Kidney (tissue), 14 donors: ENCODE data around the gene CCDC141. TPM values are rescaled to one million over a fixed set of nuclear protein-coding genes. Genes with fewer than 3 reads are reported as not detected.
"Not testable (repeated sequence)": the region's sequence is repeated elsewhere in the genome, so short reads cannot be mapped to it uniquely, and the experiment has no call there.

ENCODE experiments used
- DNase-seq, 5 donors: peaks; one replicate each; pipeline ENCODE4 v3.0.0-alpha.2; 2013 to 2020
- FAIRE-seq: peaks from 2 replicates; lab custom pipeline; 2012; peaks lifted over from hg19 to GRCh38; lab: Jason Lieb, UNC
- H3K27ac ChIP-seq, 2 donors: one replicate each; pipeline ENCODE4 v1.7.0; 2013; ENCODE audit warnings: low read depth in 2 of 2, low read length in 2 of 2, inconsistent platforms in 1 of 2
- H3K27me3 ChIP-seq: one replicate; pipeline ENCODE4 v1.7.1; 2013; ENCODE audit warnings: low read length, inconsistent platforms; ENCODE audit not compliant: control insufficient read depth, insufficient read depth
- H3K36me3 ChIP-seq, 3 donors: one replicate each; pipeline versions ENCODE4 v1.7.0 to v1.7.1; 2013; ENCODE audit warnings: low read length in 3 of 3, control low read depth in 1 of 3, inconsistent platforms in 1 of 3; ENCODE audit not compliant: insufficient read depth in 3 of 3, control insufficient read depth in 2 of 3
- H3K4me1 ChIP-seq, 3 donors: one replicate each; pipeline versions ENCODE4 v1.7.0 to v1.7.1; 2013; ENCODE audit warnings: low read length in 3 of 3, inconsistent platforms in 1 of 3, low read depth in 1 of 3; ENCODE audit not compliant: control insufficient read depth in 2 of 3, insufficient read depth in 2 of 3
- H3K4me3 ChIP-seq, 3 donors: one replicate each; pipeline versions ENCODE4 v1.7.0 to v1.8.1; 2013; ENCODE audit warnings: low read length in 3 of 3, control low read depth in 1 of 3, inconsistent platforms in 1 of 3
- H3K9ac ChIP-seq, 3 donors: one replicate each; pipeline versions ENCODE4 v1.7.0 to v1.7.1; 2013; ENCODE audit warnings: low read length in 3 of 3, control low read depth in 1 of 3, inconsistent platforms in 1 of 3
- H3K9me3 ChIP-seq, 3 donors: one replicate each; pipeline versions ENCODE4 v1.7.0 to v1.7.1; 2013; ENCODE audit warnings: low read length in 3 of 3, control low read depth in 1 of 3, inconsistent platforms in 1 of 3; ENCODE audit not compliant: control insufficient read depth in 2 of 3, insufficient read depth in 1 of 3
- intact Hi-C: fragments of 100-400 bp; cut with DNase I; formaldehyde crosslinking; loops from one replicate; pipeline ENCODE4 v1.11.1; 2022
- polyA plus RNA-seq: library from polyadenylated mRNA; stranded (reverse); fragments of 350-450 nt; fragmentation: Illumina TruSeq; extraction: RNeasy Lipid Tissue Mini Kit (QIAGEN cat#74804); gene quantifications from one replicate; pipeline ENCODE4 v1.2.3, GENCODE V29; 2014; ENCODE audit warnings: low read depth, low replicate concordance; ENCODE audit not compliant: insufficient read depth
- total RNA-seq: library from RNA; stranded (reverse); fragmentation: NEBNext Ultra II Directional; extraction: Animal tissue kit (Norgen Biotek cat#: 25700); gene quantifications from one replicate; pipeline ENCODE4 v1.2.1, GENCODE V29; 2021
- TF ChIP-seq, protein P1 (sequence below): IDR thresholded peaks from 3 replicates; pipeline ENCODE4 v1.5.1; 2012; ENCODE audit warnings: mild to moderate bottlenecking, moderate library complexity, borderline replicate concordance; ENCODE audit not compliant: insufficient read depth; ENCODE audit errors: extremely low read depth
- donor health status: control.
- donor health status: control.
- donor health status: control.
- donor health status: control.
- donor health status: control.
- donor health status: DM: yes; HTN: yes; CAD: no.
- donor health status: Normal renal cell carcinoma (clear cell type).

The CCDC141 gene
- total and polyA plus RNA-seq, 2 donors from 2014 or later = 3.0 TPM; not detected in 1

DNA sequence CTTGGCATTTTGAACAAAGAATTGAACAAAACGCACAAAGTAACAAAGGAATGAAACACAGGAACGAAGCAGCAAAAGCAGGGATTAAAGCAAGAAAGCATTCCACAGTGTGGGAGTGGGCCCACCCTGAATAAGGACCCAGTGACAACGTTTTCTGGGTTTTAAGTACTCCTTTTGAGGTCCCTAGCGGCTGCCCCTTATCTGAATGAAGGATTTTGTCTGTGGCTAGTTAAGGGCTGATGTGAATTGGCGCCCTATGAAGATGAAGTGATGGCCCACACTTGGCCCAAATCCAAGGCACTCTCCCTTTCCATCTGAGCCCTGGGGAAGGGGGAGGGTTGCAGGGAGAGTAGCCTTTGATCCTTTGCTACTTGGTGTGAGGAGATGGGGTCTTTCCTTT is 7.8 kb upstream of the CCDC141 start:
- TF ChIP-seq, protein P1, sequence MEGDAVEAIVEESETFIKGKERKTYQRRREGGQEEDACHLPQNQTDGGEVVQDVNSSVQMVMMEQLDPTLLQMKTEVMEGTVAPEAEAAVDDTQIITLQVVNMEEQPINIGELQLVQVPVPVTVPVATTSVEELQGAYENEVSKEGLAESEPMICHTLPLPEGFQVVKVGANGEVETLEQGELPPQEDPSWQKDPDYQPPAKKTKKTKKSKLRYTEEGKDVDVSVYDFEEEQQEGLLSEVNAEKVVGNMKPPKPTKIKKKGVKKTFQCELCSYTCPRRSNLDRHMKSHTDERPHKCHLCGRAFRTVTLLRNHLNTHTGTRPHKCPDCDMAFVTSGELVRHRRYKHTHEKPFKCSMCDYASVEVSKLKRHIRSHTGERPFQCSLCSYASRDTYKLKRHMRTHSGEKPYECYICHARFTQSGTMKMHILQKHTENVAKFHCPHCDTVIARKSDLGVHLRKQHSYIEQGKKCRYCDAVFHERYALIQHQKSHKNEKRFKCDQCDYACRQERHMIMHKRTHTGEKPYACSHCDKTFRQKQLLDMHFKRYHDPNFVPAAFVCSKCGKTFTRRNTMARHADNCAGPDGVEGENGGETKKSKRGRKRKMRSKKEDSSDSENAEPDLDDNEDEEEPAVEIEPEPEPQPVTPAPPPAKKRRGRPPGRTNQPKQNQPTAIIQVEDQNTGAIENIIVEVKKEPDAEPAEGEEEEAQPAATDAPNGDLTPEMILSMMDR = no peak
- Histone ChIP-seq H3K4me3 (no peak overlapping the region), H3K4me1 (peaks cover 0 to 10% (median 6%) of the 10 kb centered on the region in 3 donors), H3K9ac (no peak overlapping the region), H3K9me3 (no peaks in the 10 kb centered on the region), H3K27ac (peak overlapping the region in 1 of 2 donors; percentile 29), H3K27me3 (no peaks in the 10 kb centered on the region), H3K36me3 (no peaks in the 10 kb centered on the region)
- intact Hi-C loops = no loop called here
- FAIRE-seq (no peak), DNase-seq (no peak)

DNA sequence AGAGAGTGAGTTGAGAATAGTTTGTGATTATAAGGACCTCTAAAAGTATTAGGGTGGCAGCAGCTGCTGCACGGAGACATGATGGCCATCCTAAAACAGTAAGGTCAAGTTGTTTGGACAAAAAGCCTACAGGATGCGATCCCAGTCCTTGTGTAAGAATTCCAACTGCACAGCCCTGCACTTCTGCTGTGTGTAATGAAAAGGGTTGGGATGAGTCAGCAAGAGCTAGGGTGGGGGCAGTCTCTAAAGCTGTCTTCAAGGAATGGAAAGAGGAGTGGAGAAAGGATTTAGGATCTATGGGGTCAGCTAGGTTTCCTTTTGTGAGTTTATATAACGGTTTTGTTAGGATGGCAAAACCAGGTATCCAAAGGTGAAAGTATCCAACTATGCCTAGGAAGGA is 3.6 kb upstream of the CCDC141 start:
- H3K9ac ChIP-seq, H3K36me3 ChIP-seq, intact Hi-C loops, FAIRE-seq, DNase-seq, H3K27ac ChIP-seq, H3K4me3 ChIP-seq, H3K9me3 ChIP-seq, H3K27me3 ChIP-seq: not testable (repeated sequence)
- H3K4me1 ChIP-seq = peaks cover 0 to 17% (median 13%) of the 10 kb centered on the region in 3 donors

DNA sequence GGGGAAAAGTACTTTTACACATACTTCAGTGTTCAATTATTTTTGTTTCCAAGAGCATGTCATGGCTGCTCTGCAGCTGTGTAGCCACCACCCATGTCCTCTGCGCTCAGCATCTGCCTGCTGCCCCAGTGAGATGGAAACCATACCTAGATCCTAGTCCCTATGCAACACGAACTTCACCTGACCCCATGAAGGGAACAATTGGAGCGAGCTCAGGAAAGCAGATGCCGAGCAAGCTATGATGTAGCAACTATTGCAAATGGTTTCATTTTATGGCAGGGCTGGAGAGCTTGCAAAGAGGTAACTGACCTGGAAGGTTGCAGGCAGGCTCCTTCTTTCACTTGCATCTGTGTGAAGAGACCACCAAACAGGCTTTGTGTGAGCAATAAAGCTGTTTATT is 1.3 kb upstream of the CCDC141 start:
- H3K9ac ChIP-seq = no peak overlapping the region
- no peaks in the 10 kb centered on the region for H3K9me3 ChIP-seq
- H3K4me3 ChIP-seq = no peak overlapping the region
- H3K27ac ChIP-seq = no peak overlapping the region
- H3K4me1 ChIP-seq = peaks cover 0 to 14% (median 7%) of the 10 kb centered on the region in 3 donors
- intact Hi-C loops = no loop called here
- no peaks in the 10 kb centered on the region for H3K27me3 ChIP-seq
- no peak for FAIRE-seq
- no peaks in the 10 kb centered on the region for H3K36me3 ChIP-seq
- DNase-seq = no peak
- TF ChIP-seq, protein P1 = no peak

DNA sequence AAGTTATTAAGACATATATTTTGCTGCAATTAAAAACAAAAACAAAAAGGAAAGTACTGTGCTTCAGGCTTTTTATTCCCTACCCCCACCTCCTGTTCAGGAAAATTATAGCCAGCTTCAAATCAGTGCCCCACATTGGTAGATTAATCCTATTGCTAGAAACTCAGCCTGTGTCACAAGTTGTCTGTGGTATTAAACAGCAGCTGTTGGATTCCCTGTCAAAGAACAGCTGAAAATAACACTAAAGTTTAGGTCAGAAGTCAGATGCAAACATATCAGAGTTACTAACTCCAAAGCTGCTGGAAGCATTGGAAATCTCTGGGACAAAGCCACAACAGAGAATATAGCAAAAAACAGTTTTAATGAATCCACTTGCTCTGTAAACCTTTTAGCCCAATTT is 818 bp upstream of the CCDC141 start:
- Histone ChIP-seq H3K27ac (no peak overlapping the region), H3K4me1 (peaks cover 0 to 14% (median 7%) of the 10 kb centered on the region in 3 donors), H3K4me3 (no peak overlapping the region), H3K9me3 (no peaks in the 10 kb centered on the region), H3K9ac (no peak overlapping the region), H3K36me3 (no peaks in the 10 kb centered on the region), H3K27me3 (no peaks in the 10 kb centered on the region)
- DNase-seq = peak in 1 of 5 donors; percentile 53
- intact Hi-C loops = no loop called here
- no peak for FAIRE-seq
- TF ChIP-seq, protein P1 = no peak
